HEK293 (cell line): ENCODE data around the gene PNPO.

Source experiments
- CTCF ChIA-PET: fragments of 350-600 bp; formaldehyde crosslinking; extraction: SDS; loops from one replicate; lab custom pipeline; 2021; ENCODE audit warnings: antibody characterized with exemption; lab: Yijun Ruan, JAX
- POLR2A ChIA-PET: fragments of 300-600 bp; formaldehyde crosslinking; extraction: SDS; loops from one replicate; lab custom pipeline; 2020; ENCODE audit warnings: antibody characterized with exemption, inconsistent platforms; lab: Yijun Ruan, JAX
- H3K27ac ChIP-seq: fragments of 200-500 bp; sonication (Bioruptor generic); 2 replicates; pipeline ENCODE4 v1.5.1; 2014; ENCODE audit warnings: low read depth, low read length, control low read depth, inconsistent platforms; ENCODE audit errors: extremely low read depth
- H3K36me3 ChIP-seq, 2 experiments: fragments of 200-500 bp in 1 of 2; sonication (Bioruptor generic) in 1 of 2; 1 replicate in 1 of 2; 2 replicates in 1 of 2; pipeline ENCODE4 v1.5.1; 2014 to 2017; ENCODE audit warnings: inconsistent platforms in 2 of 2, low read length in 2 of 2; ENCODE audit not compliant: control insufficient read depth in 2 of 2, insufficient read depth in 1 of 2
- H3K4me1 ChIP-seq: fragments of 200-500 bp; sonication (Bioruptor generic); 2 replicates; pipeline ENCODE4 v1.5.1; 2014; ENCODE audit warnings: mild to moderate bottlenecking, low read length, inconsistent platforms; ENCODE audit not compliant: control insufficient read depth, insufficient read depth
- H3K4me3 ChIP-seq: 2 replicates; pipeline ENCODE4 v1.5.1; 2011; ENCODE audit warnings: low read depth, mild to moderate bottlenecking, control low read depth, low read length, moderate library complexity
- H3K9me3 ChIP-seq: fragments of 200-500 bp; sonication (Bioruptor generic); 2 replicates; pipeline ENCODE4 v1.5.1; 2014; ENCODE audit warnings: low read depth, low read length, inconsistent platforms; ENCODE audit not compliant: control insufficient read depth, insufficient read depth
- HOXD13 ChIP-seq: sonication (generic); formaldehyde crosslinking; IDR thresholded peaks from 2 replicates; pipeline ENCODE4 v1.8.0; 2022; ENCODE audit warnings: missing genetic modification reagents, borderline replicate concordance
- IKZF3 ChIP-seq: fragments of 450-650 bp; IDR thresholded peaks from 2 replicates; pipeline ENCODE4 v1.5.0; 2018; ENCODE audit warnings: missing biosample characterization, mild to moderate bottlenecking, missing genetic modification characterization, moderate library complexity
- MZF1 ChIP-seq: fragments of 450-650 bp; formaldehyde crosslinking; IDR thresholded peaks from 2 replicates; pipeline ENCODE4 v1.5.1; 2017; ENCODE audit warnings: missing biosample characterization, missing genetic modification characterization, borderline replicate concordance
- ZFHX2 ChIP-seq: fragments of 450-650 bp; formaldehyde crosslinking; conservative IDR thresholded peaks from 2 replicates; pipeline ENCODE4 v1.5.1; 2016; ENCODE audit warnings: missing biosample characterization, missing genetic modification characterization
- ZNF121 ChIP-seq: fragments of 450-650 bp; formaldehyde crosslinking; IDR thresholded peaks from 2 replicates; pipeline ENCODE4 v1.5.1; 2016; ENCODE audit warnings: missing biosample characterization, missing genetic modification characterization
- ZNF132 ChIP-seq: fragments of 450-650 bp; formaldehyde crosslinking; IDR thresholded peaks from 2 replicates; pipeline ENCODE4 v1.5.1; 2017; ENCODE audit warnings: missing biosample characterization, missing genetic modification characterization, borderline replicate concordance
- ZNF169 ChIP-seq: fragments of 450-650 bp; formaldehyde crosslinking; IDR thresholded peaks from 2 replicates; pipeline ENCODE4 v1.5.1; 2016; ENCODE audit warnings: missing biosample characterization, missing genetic modification characterization
- ZNF266 ChIP-seq: fragments of 450-650 bp; formaldehyde crosslinking; IDR thresholded peaks from 2 replicates; pipeline ENCODE4 v1.5.1; 2016; ENCODE audit warnings: missing biosample characterization, missing genetic modification characterization, low read depth
- ZNF530 ChIP-seq: fragments of 450-650 bp; formaldehyde crosslinking; IDR thresholded peaks from 2 replicates; pipeline ENCODE4 v1.5.1; 2016; ENCODE audit warnings: low read depth, missing biosample characterization, missing genetic modification characterization
- ZNF544 ChIP-seq: fragments of 450-650 bp; formaldehyde crosslinking; IDR thresholded peaks from 2 replicates; pipeline ENCODE4 v1.5.0; 2017; ENCODE audit warnings: missing biosample characterization, missing genetic modification characterization
- ZNF561 ChIP-seq: fragments of 450-650 bp; IDR thresholded peaks from 2 replicates; pipeline ENCODE4 v1.5.1; 2018; ENCODE audit warnings: missing biosample characterization, missing genetic modification characterization, borderline replicate concordance
- ZNF626 ChIP-seq: fragments of 450-650 bp; sonication (Bioruptor Pico); formaldehyde crosslinking; IDR thresholded peaks from 2 replicates; pipeline ENCODE4 v1.5.1; 2018; ENCODE audit warnings: missing biosample characterization, missing genetic modification characterization, inconsistent platforms
- ZNF654 ChIP-seq: fragments of 450-650 bp; formaldehyde crosslinking; IDR thresholded peaks from 2 replicates; pipeline ENCODE4 v1.5.1; 2016; ENCODE audit warnings: low read depth, missing biosample characterization, missing genetic modification characterization
- ZNF707 ChIP-seq: fragments of 450-650 bp; formaldehyde crosslinking; IDR thresholded peaks from 2 replicates; pipeline ENCODE4 v1.5.1; 2016; ENCODE audit warnings: missing biosample characterization, missing genetic modification characterization
- ZNF776 ChIP-seq: fragments of 450-650 bp; formaldehyde crosslinking; IDR thresholded peaks from 2 replicates; pipeline ENCODE4 v1.5.0; 2017; ENCODE audit warnings: missing biosample characterization, missing genetic modification characterization, borderline replicate concordance
- ZNF777 ChIP-seq: fragments of 450-650 bp; formaldehyde crosslinking; IDR thresholded peaks from 2 replicates; pipeline ENCODE4 v1.5.1; 2017; ENCODE audit warnings: missing biosample characterization, missing genetic modification characterization, borderline replicate concordance
- TF ChIP-seq, protein P1 (sequence below): fragments of 450-650 bp; formaldehyde crosslinking; IDR thresholded peaks from 2 replicates; pipeline ENCODE4 v1.5.0; 2017; ENCODE audit warnings: missing biosample characterization, missing genetic modification characterization, borderline replicate concordance
- TF ChIP-seq, protein P2 (sequence below): fragments of 450-650 bp; IDR thresholded peaks from 2 replicates; pipeline ENCODE4 v1.5.1; 2018; ENCODE audit warnings: missing biosample characterization, mild to moderate bottlenecking, missing genetic modification characterization
- TF ChIP-seq, protein P3 (sequence below): fragments of 450-650 bp; formaldehyde crosslinking; conservative IDR thresholded peaks from 2 replicates; pipeline ENCODE4 v1.5.1; 2016; ENCODE audit warnings: low read depth, missing biosample characterization, missing genetic modification characterization
- TF ChIP-seq, protein P4 (sequence below): fragments of 450-650 bp; formaldehyde crosslinking; IDR thresholded peaks from 2 replicates; pipeline ENCODE4 v1.5.1; 2016; ENCODE audit warnings: missing biosample characterization, missing genetic modification characterization

Gene PNPO

DNA sequence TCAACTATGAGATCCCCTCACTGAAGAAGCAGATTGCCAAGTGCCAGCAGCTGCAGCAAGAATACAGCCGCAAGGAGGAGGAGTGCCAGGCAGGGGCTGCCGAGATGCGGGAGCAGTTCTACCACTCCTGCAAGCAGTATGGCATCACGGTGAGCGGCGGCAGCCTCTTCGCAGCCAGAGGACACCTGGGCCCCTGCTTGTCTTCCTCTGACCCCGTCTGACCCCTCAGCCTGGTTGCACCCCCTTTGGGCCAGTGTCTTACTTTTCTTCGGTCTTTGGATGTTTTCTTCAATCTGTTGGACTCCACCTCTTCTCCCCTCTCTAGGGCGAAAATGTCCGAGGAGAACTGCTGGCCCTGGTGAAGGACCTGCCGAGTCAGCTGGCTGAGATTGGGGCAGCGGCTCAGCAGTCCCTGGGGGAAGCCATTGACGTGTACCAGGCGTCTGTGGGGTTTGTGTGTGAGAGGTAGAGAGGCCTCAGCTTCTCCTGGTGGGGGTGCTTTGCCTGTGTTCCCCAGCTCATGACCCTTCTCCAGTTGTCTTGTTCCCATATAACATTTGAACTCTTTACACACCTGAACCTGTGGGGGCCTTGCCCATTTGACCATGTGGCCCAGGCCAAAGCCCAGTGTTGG is 33.9 kb downstream of the PNPO start:
- Histone ChIP-seq H3K4me1 (peaks cover 7% of the 10 kb centered on the region; the same call in 1 of the 2 replicates), H3K36me3 (peaks cover 34 to 72% of the 10 kb centered on the region in 2 experiments), H3K27ac (no peak overlapping the region), H3K9me3 (no peaks in the 10 kb centered on the region), H3K4me3 (no peak overlapping the region)
- no peak for TF ChIP-seq ZNF121 (tag by site-specific recombination)
- TF ChIP-seq, protein P1, sequence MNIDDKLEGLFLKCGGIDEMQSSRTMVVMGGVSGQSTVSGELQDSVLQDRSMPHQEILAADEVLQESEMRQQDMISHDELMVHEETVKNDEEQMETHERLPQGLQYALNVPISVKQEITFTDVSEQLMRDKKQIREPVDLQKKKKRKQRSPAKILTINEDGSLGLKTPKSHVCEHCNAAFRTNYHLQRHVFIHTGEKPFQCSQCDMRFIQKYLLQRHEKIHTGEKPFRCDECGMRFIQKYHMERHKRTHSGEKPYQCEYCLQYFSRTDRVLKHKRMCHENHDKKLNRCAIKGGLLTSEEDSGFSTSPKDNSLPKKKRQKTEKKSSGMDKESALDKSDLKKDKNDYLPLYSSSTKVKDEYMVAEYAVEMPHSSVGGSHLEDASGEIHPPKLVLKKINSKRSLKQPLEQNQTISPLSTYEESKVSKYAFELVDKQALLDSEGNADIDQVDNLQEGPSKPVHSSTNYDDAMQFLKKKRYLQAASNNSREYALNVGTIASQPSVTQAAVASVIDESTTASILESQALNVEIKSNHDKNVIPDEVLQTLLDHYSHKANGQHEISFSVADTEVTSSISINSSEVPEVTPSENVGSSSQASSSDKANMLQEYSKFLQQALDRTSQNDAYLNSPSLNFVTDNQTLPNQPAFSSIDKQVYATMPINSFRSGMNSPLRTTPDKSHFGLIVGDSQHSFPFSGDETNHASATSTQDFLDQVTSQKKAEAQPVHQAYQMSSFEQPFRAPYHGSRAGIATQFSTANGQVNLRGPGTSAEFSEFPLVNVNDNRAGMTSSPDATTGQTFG (tag by site-specific recombination) = no peak
- no peak for TF ChIP-seq ZNF530 (tag by site-specific recombination)
- no peak for TF ChIP-seq ZNF776 (tag by site-specific recombination)
- no peak for TF ChIP-seq HOXD13 (CRISPR knock-in tag)
- no peak for TF ChIP-seq ZNF654 (tag by site-specific recombination)
- TF ChIP-seq ZNF626 = no peak
- no peak for TF ChIP-seq ZNF544 (tag by site-specific recombination)
- no peak for TF ChIP-seq ZNF169
- TF ChIP-seq, protein P2, sequence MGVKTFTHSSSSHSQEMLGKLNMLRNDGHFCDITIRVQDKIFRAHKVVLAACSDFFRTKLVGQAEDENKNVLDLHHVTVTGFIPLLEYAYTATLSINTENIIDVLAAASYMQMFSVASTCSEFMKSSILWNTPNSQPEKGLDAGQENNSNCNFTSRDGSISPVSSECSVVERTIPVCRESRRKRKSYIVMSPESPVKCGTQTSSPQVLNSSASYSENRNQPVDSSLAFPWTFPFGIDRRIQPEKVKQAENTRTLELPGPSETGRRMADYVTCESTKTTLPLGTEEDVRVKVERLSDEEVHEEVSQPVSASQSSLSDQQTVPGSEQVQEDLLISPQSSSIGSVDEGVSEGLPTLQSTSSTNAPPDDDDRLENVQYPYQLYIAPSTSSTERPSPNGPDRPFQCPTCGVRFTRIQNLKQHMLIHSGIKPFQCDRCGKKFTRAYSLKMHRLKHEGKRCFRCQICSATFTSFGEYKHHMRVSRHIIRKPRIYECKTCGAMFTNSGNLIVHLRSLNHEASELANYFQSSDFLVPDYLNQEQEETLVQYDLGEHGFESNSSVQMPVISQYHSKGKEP = no peak
- TF ChIP-seq ZFHX2 (tag by site-specific recombination) = no peak
- TF ChIP-seq, protein P3, sequence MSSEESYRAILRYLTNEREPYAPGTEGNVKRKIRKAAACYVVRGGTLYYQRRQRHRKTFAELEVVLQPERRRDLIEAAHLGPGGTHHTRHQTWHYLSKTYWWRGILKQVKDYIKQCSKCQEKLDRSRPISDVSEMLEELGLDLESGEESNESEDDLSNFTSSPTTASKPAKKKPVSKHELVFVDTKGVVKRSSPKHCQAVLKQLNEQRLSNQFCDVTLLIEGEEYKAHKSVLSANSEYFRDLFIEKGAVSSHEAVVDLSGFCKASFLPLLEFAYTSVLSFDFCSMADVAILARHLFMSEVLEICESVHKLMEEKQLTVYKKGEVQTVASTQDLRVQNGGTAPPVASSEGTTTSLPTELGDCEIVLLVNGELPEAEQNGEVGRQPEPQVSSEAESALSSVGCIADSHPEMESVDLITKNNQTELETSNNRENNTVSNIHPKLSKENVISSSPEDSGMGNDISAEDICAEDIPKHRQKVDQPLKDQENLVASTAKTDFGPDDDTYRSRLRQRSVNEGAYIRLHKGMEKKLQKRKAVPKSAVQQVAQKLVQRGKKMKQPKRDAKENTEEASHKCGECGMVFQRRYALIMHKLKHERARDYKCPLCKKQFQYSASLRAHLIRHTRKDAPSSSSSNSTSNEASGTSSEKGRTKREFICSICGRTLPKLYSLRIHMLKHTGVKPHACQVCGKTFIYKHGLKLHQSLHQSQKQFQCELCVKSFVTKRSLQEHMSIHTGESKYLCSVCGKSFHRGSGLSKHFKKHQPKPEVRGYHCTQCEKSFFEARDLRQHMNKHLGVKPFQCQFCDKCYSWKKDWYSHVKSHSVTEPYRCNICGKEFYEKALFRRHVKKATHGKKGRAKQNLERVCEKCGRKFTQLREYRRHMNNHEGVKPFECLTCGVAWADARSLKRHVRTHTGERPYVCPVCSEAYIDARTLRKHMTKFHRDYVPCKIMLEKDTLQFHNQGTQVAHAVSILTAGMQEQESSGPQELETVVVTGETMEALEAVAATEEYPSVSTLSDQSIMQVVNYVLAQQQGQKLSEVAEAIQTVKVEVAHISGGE (tag by site-specific recombination) = no peak
- TF ChIP-seq, protein P4, sequence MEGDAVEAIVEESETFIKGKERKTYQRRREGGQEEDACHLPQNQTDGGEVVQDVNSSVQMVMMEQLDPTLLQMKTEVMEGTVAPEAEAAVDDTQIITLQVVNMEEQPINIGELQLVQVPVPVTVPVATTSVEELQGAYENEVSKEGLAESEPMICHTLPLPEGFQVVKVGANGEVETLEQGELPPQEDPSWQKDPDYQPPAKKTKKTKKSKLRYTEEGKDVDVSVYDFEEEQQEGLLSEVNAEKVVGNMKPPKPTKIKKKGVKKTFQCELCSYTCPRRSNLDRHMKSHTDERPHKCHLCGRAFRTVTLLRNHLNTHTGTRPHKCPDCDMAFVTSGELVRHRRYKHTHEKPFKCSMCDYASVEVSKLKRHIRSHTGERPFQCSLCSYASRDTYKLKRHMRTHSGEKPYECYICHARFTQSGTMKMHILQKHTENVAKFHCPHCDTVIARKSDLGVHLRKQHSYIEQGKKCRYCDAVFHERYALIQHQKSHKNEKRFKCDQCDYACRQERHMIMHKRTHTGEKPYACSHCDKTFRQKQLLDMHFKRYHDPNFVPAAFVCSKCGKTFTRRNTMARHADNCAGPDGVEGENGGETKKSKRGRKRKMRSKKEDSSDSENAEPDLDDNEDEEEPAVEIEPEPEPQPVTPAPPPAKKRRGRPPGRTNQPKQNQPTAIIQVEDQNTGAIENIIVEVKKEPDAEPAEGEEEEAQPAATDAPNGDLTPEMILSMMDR = no peak
- TF ChIP-seq ZNF266 = no peak
- TF ChIP-seq ZNF777 = no peak
- TF ChIP-seq MZF1 (tag by site-specific recombination) = no peak
- no peak for TF ChIP-seq ZNF561 (tag by site-specific recombination)
- no peak for TF ChIP-seq IKZF3 (tag by site-specific recombination)
- TF ChIP-seq ZNF132 (tag by site-specific recombination) = no peak
- no peak for TF ChIP-seq ZNF707 (tag by site-specific recombination)
- POLR2A ChIA-PET = no interaction called here
- CTCF ChIA-PET = interaction anchor here (0.6 to 21.9 kb wide), 7 partner anchors 23 to 633 kb away, joined by 3 to 592 read pairs (median 3); partner anchors contain the start of genes PNPO and PRR15L
